K562 (cell line): ENCODE results near the gene MRPL10. TPM values are rescaled to one million over a fixed set of nuclear protein-coding genes. Genes with fewer than 3 reads are reported as not detected.

Source experiments
- ARHGAP35 ChIP-seq: fragments of 450-650 bp; IDR thresholded peaks from 2 replicates; pipeline ENCODE4 v1.6.1; 2018; ENCODE audit not compliant: partially characterized antibody
- CBFB ChIP-seq: sonication (generic); formaldehyde crosslinking; IDR thresholded peaks from 2 replicates; pipeline ENCODE4 v1.4.0; 2020; ENCODE audit warnings: mild to moderate bottlenecking, missing genetic modification reagents
- CREM ChIP-seq: IDR thresholded peaks from 2 replicates; pipeline ENCODE4 v1.6.1; 2014; ENCODE audit warnings: antibody characterized with exemption, low read depth
- HDAC3 ChIP-seq: fragments of 450-650 bp; IDR thresholded peaks from 2 replicates; pipeline ENCODE4 v1.6.1; 2018; ENCODE audit warnings: borderline replicate concordance, mild to moderate bottlenecking, moderate library complexity; ENCODE audit not compliant: partially characterized antibody
- KHSRP ChIP-seq: fragments of 450-650 bp; IDR thresholded peaks from 2 replicates; pipeline ENCODE4 v1.6.1; 2017
- MAFG ChIP-seq: fragments of 450-650 bp; conservative IDR thresholded peaks from 2 replicates; pipeline ENCODE4 v1.6.1; 2016; ENCODE audit warnings: missing genetic modification characterization, missing compliant biosample characterization
- MTA2 ChIP-seq: fragments of 450-650 bp; IDR thresholded peaks from 2 replicates; pipeline ENCODE4 v1.6.1; 2016; ENCODE audit warnings: low read depth
- MYBL2 ChIP-seq, 2 experiments: fragments of 450-650 bp in 1 of 2; sonication (generic) in 1 of 2; formaldehyde crosslinking in 1 of 2; IDR thresholded peaks; 2 replicates each; pipeline versions ENCODE4 v1.6.1 to v1.8.1; 2017 to 2022; ENCODE audit warnings: borderline replicate concordance in 1 of 2, inconsistent platforms in 1 of 2, low read depth in 1 of 2, mild to moderate bottlenecking in 1 of 2, missing genetic modification reagents in 1 of 2, moderate library complexity in 1 of 2
- SNRNP70 ChIP-seq: fragments of 200-400 bp; formaldehyde crosslinking; optimal IDR thresholded peaks from 2 replicates; pipeline ENCODE3; 2017; ENCODE audit warnings: low read depth, low read length
- TAL1 ChIP-seq: fragments of 450-650 bp; IDR thresholded peaks from 2 replicates; pipeline ENCODE4 v1.6.1; 2016; ENCODE audit warnings: mild to moderate bottlenecking
- ZNF23 ChIP-seq: fragments of 250-450 bp; sonication (Bioruptor Pico); IDR thresholded peaks from 2 replicates; pipeline ENCODE4 v1.4.0; 2020; ENCODE audit warnings: mild to moderate bottlenecking
- polyA plus RNA-seq, 8 experiments: library from polyadenylated mRNA; depleted of rRNA in 4 of 8; stranded (reverse) in 5 of 8; unstranded in 3 of 8; fragments of >200 nt; fragmentation: Nextera tagmentation in 2 of 8; fragmentation: Illumina TruSeq in 1 of 8; extraction: Ambion mirVana in 2 of 8; extraction: Trizol in 1 of 8; gene quantifications; 2 replicates each; pipeline versions ENCODE4 v1.2.1 to v1.2.3, GENCODE V29; 2011 to 2014; ENCODE audit warnings: inconsistent platforms in 1 of 8, missing spikeins in 1 of 8
- total RNA-seq, 7 experiments: library from RNA; depleted of rRNA in 6 of 7; stranded (reverse); fragments of >200 nt in 6 of 7; fragmentation: Illumina TruSeq in 2 of 7; extraction: Trizol in 2 of 7; gene quantifications; 2 replicates each; pipeline versions ENCODE4 v1.2.1 to v1.2.3, GENCODE V29; 2011 to 2021; ENCODE audit warnings: low replicate concordance in 1 of 7
- TF ChIP-seq, protein P1 (sequence below), 3 experiments: fragments of 200-800 bp in 1 of 3; fragments of 250-450 bp in 1 of 3; fragments of 450-650 bp in 1 of 3; sonication (Bioruptor Pico) in 1 of 3; sonication (Bioruptor generic) in 1 of 3; formaldehyde crosslinking in 1 of 3; IDR thresholded peaks; 2 replicates each; pipeline versions ENCODE4 v1.6.1 to v1.8.0; 2016 to 2022; ENCODE audit warnings: mild to moderate bottlenecking in 2 of 3, missing genetic modification characterization in 2 of 3, missing compliant biosample characterization in 1 of 3, moderate library complexity in 1 of 3
- TF ChIP-seq, protein P2 (sequence below): sonication (generic); formaldehyde crosslinking; IDR thresholded peaks from 2 replicates; pipeline ENCODE4 v1.8.1; 2023; ENCODE audit warnings: mild to moderate bottlenecking, missing genetic modification reagents
- TF ChIP-seq, protein P3 (sequence below): fragments of 250-450 bp; sonication (Bioruptor Pico); IDR thresholded peaks from 2 replicates; pipeline ENCODE4 v1.5.0; 2022; ENCODE audit warnings: mild to moderate bottlenecking
- TF ChIP-seq, protein P4 (sequence below): fragments of 250-450 bp; sonication (Bioruptor Pico); IDR thresholded peaks from 2 replicates; pipeline ENCODE4 v1.4.0; 2020; ENCODE audit warnings: borderline replicate concordance

MRPL10 gene
- total and polyA plus RNA-seq, 9 of the 15 experiments (the other 6 are each of a cell fraction or from before 2014, with no cell fraction given) = 27.8 to 105 (median 67.3) TPM

DNA sequence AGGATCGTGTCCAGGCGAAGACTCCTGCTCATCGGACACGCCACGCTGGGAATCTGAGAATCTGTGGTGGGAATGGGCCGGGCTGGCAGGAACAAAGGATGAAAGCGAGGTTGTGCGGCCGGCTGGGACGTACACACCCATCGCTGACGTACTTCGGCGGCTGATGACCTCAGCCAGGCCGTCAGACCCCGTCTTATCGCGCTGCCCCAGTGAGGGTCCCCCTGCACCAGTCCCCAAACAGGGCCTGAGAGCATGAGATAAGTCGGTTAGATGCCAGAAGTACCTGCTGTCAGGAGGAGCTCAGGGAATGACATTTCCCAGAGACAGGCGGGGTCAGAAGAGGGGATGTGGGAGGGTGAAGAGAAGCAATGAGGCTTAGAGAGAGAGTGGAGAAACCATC, 35.6 kb upstream of the MRPL10 start (continued):
- TF ChIP-seq, protein P1, sequence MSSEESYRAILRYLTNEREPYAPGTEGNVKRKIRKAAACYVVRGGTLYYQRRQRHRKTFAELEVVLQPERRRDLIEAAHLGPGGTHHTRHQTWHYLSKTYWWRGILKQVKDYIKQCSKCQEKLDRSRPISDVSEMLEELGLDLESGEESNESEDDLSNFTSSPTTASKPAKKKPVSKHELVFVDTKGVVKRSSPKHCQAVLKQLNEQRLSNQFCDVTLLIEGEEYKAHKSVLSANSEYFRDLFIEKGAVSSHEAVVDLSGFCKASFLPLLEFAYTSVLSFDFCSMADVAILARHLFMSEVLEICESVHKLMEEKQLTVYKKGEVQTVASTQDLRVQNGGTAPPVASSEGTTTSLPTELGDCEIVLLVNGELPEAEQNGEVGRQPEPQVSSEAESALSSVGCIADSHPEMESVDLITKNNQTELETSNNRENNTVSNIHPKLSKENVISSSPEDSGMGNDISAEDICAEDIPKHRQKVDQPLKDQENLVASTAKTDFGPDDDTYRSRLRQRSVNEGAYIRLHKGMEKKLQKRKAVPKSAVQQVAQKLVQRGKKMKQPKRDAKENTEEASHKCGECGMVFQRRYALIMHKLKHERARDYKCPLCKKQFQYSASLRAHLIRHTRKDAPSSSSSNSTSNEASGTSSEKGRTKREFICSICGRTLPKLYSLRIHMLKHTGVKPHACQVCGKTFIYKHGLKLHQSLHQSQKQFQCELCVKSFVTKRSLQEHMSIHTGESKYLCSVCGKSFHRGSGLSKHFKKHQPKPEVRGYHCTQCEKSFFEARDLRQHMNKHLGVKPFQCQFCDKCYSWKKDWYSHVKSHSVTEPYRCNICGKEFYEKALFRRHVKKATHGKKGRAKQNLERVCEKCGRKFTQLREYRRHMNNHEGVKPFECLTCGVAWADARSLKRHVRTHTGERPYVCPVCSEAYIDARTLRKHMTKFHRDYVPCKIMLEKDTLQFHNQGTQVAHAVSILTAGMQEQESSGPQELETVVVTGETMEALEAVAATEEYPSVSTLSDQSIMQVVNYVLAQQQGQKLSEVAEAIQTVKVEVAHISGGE (CRISPR knock-in tag; IDR thresholded peaks at IDR 0.05) = peak in 1 of 3 experiments; percentile 93; a peak in 2 of 6 replicates
- TF ChIP-seq, protein P2, sequence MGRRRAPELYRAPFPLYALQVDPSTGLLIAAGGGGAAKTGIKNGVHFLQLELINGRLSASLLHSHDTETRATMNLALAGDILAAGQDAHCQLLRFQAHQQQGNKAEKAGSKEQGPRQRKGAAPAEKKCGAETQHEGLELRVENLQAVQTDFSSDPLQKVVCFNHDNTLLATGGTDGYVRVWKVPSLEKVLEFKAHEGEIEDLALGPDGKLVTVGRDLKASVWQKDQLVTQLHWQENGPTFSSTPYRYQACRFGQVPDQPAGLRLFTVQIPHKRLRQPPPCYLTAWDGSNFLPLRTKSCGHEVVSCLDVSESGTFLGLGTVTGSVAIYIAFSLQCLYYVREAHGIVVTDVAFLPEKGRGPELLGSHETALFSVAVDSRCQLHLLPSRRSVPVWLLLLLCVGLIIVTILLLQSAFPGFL (CRISPR knock-in tag) = no peak
- TF ChIP-seq MYBL2 (IDR thresholded peaks at IDR 0.05; ENCODE audit: low read depth) (no peak), MYBL2 (CRISPR knock-in tag; IDR thresholded peaks at IDR 0.05; ENCODE audit: borderline replicate concordance) (no peak), SNRNP70 (no peak), ZNF23 (CRISPR knock-in tag) (no peak), CREM (peak; percentile 100), MTA2 (peak; percentile 99), HDAC3 (peak; percentile 97), KHSRP (peak; percentile 97), MAFG (no peak), TAL1 (peak; percentile 99), CBFB (CRISPR knock-in tag) (0 out of 2 replicates have a peak, but pooled peaks have one; percentile 71), ARHGAP35 (no peak)
- TF ChIP-seq, protein P3, sequence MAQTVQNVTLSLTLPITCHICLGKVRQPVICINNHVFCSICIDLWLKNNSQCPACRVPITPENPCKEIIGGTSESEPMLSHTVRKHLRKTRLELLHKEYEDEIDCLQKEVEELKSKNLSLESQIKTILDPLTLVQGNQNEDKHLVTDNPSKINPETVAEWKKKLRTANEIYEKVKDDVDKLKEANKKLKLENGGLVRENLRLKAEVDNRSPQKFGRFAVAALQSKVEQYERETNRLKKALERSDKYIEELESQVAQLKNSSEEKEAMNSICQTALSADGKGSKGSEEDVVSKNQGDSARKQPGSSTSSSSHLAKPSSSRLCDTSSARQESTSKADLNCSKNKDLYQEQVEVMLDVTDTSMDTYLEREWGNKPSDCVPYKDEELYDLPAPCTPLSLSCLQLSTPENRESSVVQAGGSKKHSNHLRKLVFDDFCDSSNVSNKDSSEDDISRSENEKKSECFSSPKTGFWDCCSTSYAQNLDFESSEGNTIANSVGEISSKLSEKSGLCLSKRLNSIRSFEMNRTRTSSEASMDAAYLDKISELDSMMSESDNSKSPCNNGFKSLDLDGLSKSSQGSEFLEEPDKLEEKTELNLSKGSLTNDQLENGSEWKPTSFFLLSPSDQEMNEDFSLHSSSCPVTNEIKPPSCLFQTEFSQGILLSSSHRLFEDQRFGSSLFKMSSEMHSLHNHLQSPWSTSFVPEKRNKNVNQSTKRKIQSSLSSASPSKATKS = no peak
- TF ChIP-seq, protein P4, sequence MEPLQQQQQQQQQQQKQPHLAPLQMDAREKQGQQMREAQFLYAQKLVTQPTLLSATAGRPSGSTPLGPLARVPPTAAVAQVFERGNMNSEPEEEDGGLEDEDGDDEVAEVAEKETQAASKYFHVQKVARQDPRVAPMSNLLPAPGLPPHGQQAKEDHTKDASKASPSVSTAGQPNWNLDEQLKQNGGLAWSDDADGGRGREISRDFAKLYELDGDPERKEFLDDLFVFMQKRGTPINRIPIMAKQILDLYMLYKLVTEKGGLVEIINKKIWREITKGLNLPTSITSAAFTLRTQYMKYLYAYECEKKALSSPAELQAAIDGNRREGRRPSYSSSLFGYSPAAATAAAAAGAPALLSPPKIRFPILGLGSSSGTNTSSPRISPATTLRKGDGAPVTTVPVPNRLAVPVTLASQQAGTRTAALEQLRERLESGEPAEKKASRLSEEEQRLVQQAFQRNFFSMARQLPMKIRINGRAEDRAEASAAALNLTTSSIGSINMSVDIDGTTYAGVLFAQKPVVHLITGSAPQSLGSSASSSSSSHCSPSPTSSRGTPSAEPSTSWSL (CRISPR knock-in tag) = no peak
